Endothelial cell of umbilical vein (primary cell): ENCODE results near the gene FER. TPM values are rescaled to one million over a fixed set of nuclear protein-coding genes. Genes with fewer than 3 reads are reported as not detected.

Source experiments
- BruUV-seq: library from RNA; stranded (reverse); fragments of 400-500 nt; replicated peaks from 2 replicates; lab custom pipeline; 2021; lab: Mats Ljungman, UMichigan
- CTCF ChIA-PET: fragments of 300-600, 350-600 bp; sonication (Branson Sonifier 250); formaldehyde crosslinking; loops from one replicate; lab custom pipeline; 2021; ENCODE audit warnings: antibody characterized with exemption, inconsistent platforms; lab: Charles Lee
- POLR2A ChIA-PET: fragments of 300-600, 350-600 bp; sonication (Branson Sonifier 250); formaldehyde crosslinking; loops from one replicate; lab custom pipeline; 2021; ENCODE audit warnings: antibody characterized with exemption, inconsistent platforms; lab: Charles Lee
- DNase-seq: peaks from one replicate; pipeline ENCODE4 v3.0.0-alpha.2; 2011; ENCODE audit warnings: low read depth, low spot score
- FAIRE-seq: peaks from 2 replicates; lab custom pipeline; 2011; peaks lifted over from hg19 to GRCh38; lab: Jason Lieb, UNC
- H2AFZ ChIP-seq: 2 replicates; pipeline ENCODE4 v1.6.0; 2012; ENCODE audit warnings: low read depth, low read length, control low read depth, inconsistent platforms
- H3K27ac ChIP-seq: 2 replicates; pipeline ENCODE4 v1.5.1; 2011; ENCODE audit warnings: low read depth, mild to moderate bottlenecking, control low read depth, low read length, moderate library complexity; ENCODE audit not compliant: insufficient read depth
- H3K27me3 ChIP-seq, 2 experiments: 2 replicates each; pipeline versions ENCODE4 v1.6.0 to v1.6.1; 2011; ENCODE audit warnings: low read length in 2 of 2, mixed read lengths in 1 of 2; ENCODE audit not compliant: control insufficient read depth in 2 of 2, insufficient read depth in 2 of 2
- H3K36me3 ChIP-seq, 2 experiments: 2 replicates in 1 of 2; 3 replicates in 1 of 2; pipeline ENCODE4 v1.5.1; 2011; ENCODE audit warnings: low read length in 2 of 2, mild to moderate bottlenecking in 1 of 2, moderate library complexity in 1 of 2; ENCODE audit not compliant: control insufficient read depth in 2 of 2, insufficient read depth in 2 of 2; ENCODE audit errors: extremely low read depth in 1 of 2
- H3K4me1 ChIP-seq: 3 replicates; pipeline ENCODE4 v1.5.1; 2011; ENCODE audit warnings: mild to moderate bottlenecking, low read length; ENCODE audit not compliant: control insufficient read depth, insufficient read depth; ENCODE audit errors: extremely low read depth
- H3K4me2 ChIP-seq: 2 replicates; pipeline ENCODE4 v1.6.1; 2011; ENCODE audit warnings: low read length, control low read depth, mixed read lengths; ENCODE audit not compliant: insufficient read depth
- H3K4me3 ChIP-seq, 3 experiments: fragments of 200-600 bp in 1 of 3; sonication (generic), shearing (Covaris generic) in 1 of 3; replicated peaks in 1 of 3; 2 replicates each; pipeline ENCODE4 v1.5.1; 2011 to 2016; ENCODE audit warnings: control low read depth in 3 of 3, low read length in 3 of 3, mild to moderate bottlenecking in 2 of 3, inconsistent platforms in 1 of 3, low read depth in 1 of 3, moderate library complexity in 1 of 3; ENCODE audit not compliant: insufficient read depth in 1 of 3
- H3K79me2 ChIP-seq: 2 replicates; pipeline ENCODE4 v1.6.0; 2012; ENCODE audit warnings: low read length, inconsistent platforms; ENCODE audit not compliant: control insufficient read depth, insufficient read depth
- H3K9ac ChIP-seq: replicated peaks from 2 replicates; pipeline ENCODE3; 2011; ENCODE audit warnings: low read length, control low read depth; ENCODE audit not compliant: insufficient read depth; ENCODE audit errors: extremely low read depth
- H3K9me1 ChIP-seq: replicated peaks from 3 replicates; pipeline ENCODE4 v1.6.0; 2011; ENCODE audit warnings: mild to moderate bottlenecking, low read length; ENCODE audit not compliant: control insufficient read depth, insufficient read depth; ENCODE audit errors: extremely low read depth
- H3K9me3 ChIP-seq: replicated peaks from 2 replicates; pipeline ENCODE4 v1.5.1; 2012; ENCODE audit warnings: low read length, inconsistent platforms; ENCODE audit not compliant: control insufficient read depth, insufficient read depth
- H4K20me1 ChIP-seq: replicated peaks from 2 replicates; pipeline ENCODE3; 2011; ENCODE audit warnings: mild to moderate bottlenecking, low read length; ENCODE audit not compliant: control insufficient read depth, insufficient read depth; ENCODE audit errors: extremely low read depth
- CTCF ChIP-seq, 2 donors: IDR thresholded peaks; 1 replicate in 1 of 2; 2 replicates in 1 of 2; pipeline ENCODE4 v1.5.1; 2011; ENCODE audit warnings: low read length in 2 of 2, mild to moderate bottlenecking in 2 of 2, moderate library complexity in 2 of 2, control low read depth in 1 of 2, inconsistent platforms in 1 of 2, low read depth in 1 of 2; ENCODE audit not compliant: insufficient read depth in 1 of 2; ENCODE audit errors: extremely low read depth in 1 of 2
- EZH2 ChIP-seq: IDR thresholded peaks from 2 replicates; pipeline ENCODE4 v1.6.1; 2012; ENCODE audit warnings: borderline replicate concordance, low read depth, mild to moderate bottlenecking, moderate library complexity, low read length, inconsistent platforms; ENCODE audit not compliant: severe bottlenecking
- FOS ChIP-seq: IDR thresholded peaks from 2 replicates; pipeline ENCODE4 v1.6.1; 2011; ENCODE audit warnings: mild to moderate bottlenecking, low read length, moderate library complexity, borderline replicate concordance; ENCODE audit not compliant: insufficient read depth
- GATA2 ChIP-seq: IDR thresholded peaks from 2 replicates; pipeline ENCODE4 v1.7.0; 2011; ENCODE audit warnings: low read depth, mild to moderate bottlenecking, moderate library complexity, mixed read lengths, low read length; ENCODE audit not compliant: insufficient read length, insufficient read depth
- MAX ChIP-seq: IDR thresholded peaks from 2 replicates; pipeline ENCODE4 v1.6.1; 2011; ENCODE audit not compliant: insufficient read depth, insufficient read length
- MYC ChIP-seq: IDR thresholded peaks from one replicate; pipeline ENCODE4 v1.6.1; 2011; ENCODE audit warnings: mild to moderate bottlenecking, low read depth, low read length
- POLR2A ChIP-seq: IDR thresholded peaks from 2 replicates; pipeline ENCODE4 v1.6.1; 2012; ENCODE audit warnings: low read depth, mild to moderate bottlenecking, control low read depth, low read length
- POLR2AphosphoS5 ChIP-seq: IDR thresholded peaks from 2 replicates; pipeline ENCODE4 v1.6.1; 2012; ENCODE audit warnings: low read depth, mild to moderate bottlenecking, control low read depth, low read length, moderate library complexity; ENCODE audit not compliant: insufficient read depth
- dilution Hi-C: fragments of 300-500 bp; cut with MboI; formaldehyde crosslinking; loops from one replicate; pipeline ENCODE4 v1.15.0; 2019; ENCODE audit warnings: low sequenced_read_pairs; ENCODE audit not compliant: extremely low pct_ligation_motif_present
- intact Hi-C: fragments of 100-400 bp; cut with micrococcal nuclease; formaldehyde crosslinking; loops from one replicate; pipeline ENCODE4 v1.10.0; 2022
- polyA plus RNA-seq, 4 experiments: library from polyadenylated mRNA; depleted of rRNA in 3 of 4; stranded (reverse) in 3 of 4; unstranded in 1 of 4; fragments of >200 nt; gene quantifications; 2 replicates each; pipeline versions ENCODE4 v1.2.1 to v1.2.3, GENCODE V29; 2011 to 2012; ENCODE audit warnings: missing spikeins in 1 of 4
- total RNA-seq: library from RNA; stranded (reverse); gene quantifications from 2 replicates; pipeline ENCODE4 v1.2.3, GENCODE V29; 2021

Gene FER
- total and polyA plus RNA-seq, 2 donors (not counting 3 experiments of a cell fraction or from before 2014, with no cell fraction given), result 2.3 to 27.5 TPM

DNA sequence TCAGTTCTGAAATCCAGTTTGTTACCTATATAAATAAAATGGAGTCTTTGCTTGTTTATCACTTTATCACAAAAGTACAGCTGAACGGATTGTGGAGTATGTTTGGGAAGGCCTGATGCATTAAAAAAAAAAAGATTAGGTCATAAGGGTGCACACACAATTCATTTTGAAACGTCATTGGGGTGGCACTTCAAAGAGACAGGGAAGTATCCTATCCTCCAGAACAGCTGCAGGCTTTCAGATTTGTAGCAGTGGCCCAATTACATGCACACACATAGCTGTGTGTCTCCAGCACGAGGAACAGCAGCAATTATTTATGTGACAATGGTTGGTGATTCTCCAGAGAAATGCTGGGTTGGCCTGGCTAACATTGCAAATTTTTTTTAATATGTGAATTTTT is 46.8 kb upstream of the FER start:
- no peaks in the 10 kb centered on the region for H3K9me3 ChIP-seq
- no peaks in the 10 kb centered on the region for H3K27me3 ChIP-seq
- DNase-seq (no peak), FAIRE-seq (no peak)
- no TSS peak for BruUV-seq
- no peaks in the 10 kb centered on the region for H3K36me3 ChIP-seq
- H3K4me3 ChIP-seq, result no peak overlapping the region
- no peak overlapping the region for H2AFZ ChIP-seq
- H3K9me1 ChIP-seq, result no peaks in the 10 kb centered on the region
- ChIA-PET POLR2A (no interaction called here), CTCF (no interaction called here)
- TF ChIP-seq CTCF (IDR thresholded peaks at IDR 0.05; ENCODE audit: extremely low read depth in 1 of 2, insufficient read depth in 1 of 2, low read depth in 1 of 2, low read length in 2 of 2), result no peak
- no peak for TF ChIP-seq MAX
- no peak for TF ChIP-seq MYC
- no peak for TF ChIP-seq EZH2
- no peak for TF ChIP-seq GATA2
- TF ChIP-seq POLR2A, result no peak
- no peak for TF ChIP-seq FOS
- no peak for TF ChIP-seq POLR2AphosphoS5
- dilution Hi-C loops, result no loop called here
- H3K9ac ChIP-seq, result no peak overlapping the region
- no peak overlapping the region for H3K4me2 ChIP-seq
- intact Hi-C loops, result no loop called here
- H3K27ac ChIP-seq, result no peak overlapping the region
- H3K4me1 ChIP-seq, result no peaks in the 10 kb centered on the region
- no peaks in the 10 kb centered on the region for H4K20me1 ChIP-seq
- no peaks in the 10 kb centered on the region for H3K79me2 ChIP-seq
